Natural killer cell (primary cell): ENCODE results near the gene KIAA0319L. TPM values are rescaled to one million over a fixed set of nuclear protein-coding genes. Genes with fewer than 3 reads are reported as not detected.
"Not testable (repeated sequence)": the region's sequence is repeated elsewhere in the genome, so short reads cannot be mapped to it uniquely, and the experiment has no call there.

Experiments
- ATAC-seq, 3 donors: fragments of 150-1000 bp in 2 of 3; fragments of 200-7000 bp in 1 of 3; cut with Tn5 transposase; 1 replicate in 1 of 3; 2 replicates in 2 of 3; pipeline ENCODE4 v1.10.0; 2021; ENCODE audit warnings: mild to moderate bottlenecking in 2 of 3, moderate library complexity in 2 of 3
- DNase-seq, 2 donors: peaks; one replicate each; pipeline versions ENCODE4 v3.0.0 to v3.0.0-alpha.2; 2013 to 2021; ENCODE audit warnings: mixed read lengths in 1 of 2
- H3K27ac ChIP-seq: one replicate; pipeline ENCODE4 v1.5.1; 2013; ENCODE audit warnings: mild to moderate bottlenecking, low read length
- H3K27me3 ChIP-seq: one replicate; pipeline ENCODE4 v1.6.1; 2013; ENCODE audit warnings: low read length; ENCODE audit not compliant: control insufficient read depth, insufficient read depth
- H3K36me3 ChIP-seq: one replicate; pipeline ENCODE4 v1.6.1; 2013; ENCODE audit warnings: low read length; ENCODE audit not compliant: control insufficient read depth, insufficient read depth
- H3K4me1 ChIP-seq: one replicate; pipeline ENCODE4 v1.6.1; 2013; ENCODE audit warnings: low read length; ENCODE audit not compliant: control insufficient read depth, insufficient read depth
- H3K4me3 ChIP-seq: one replicate; pipeline ENCODE4 v1.5.1; 2013; ENCODE audit warnings: low read length
- H3K9me3 ChIP-seq: one replicate; pipeline ENCODE4 v1.6.1; 2013; ENCODE audit warnings: low read length; ENCODE audit not compliant: control insufficient read depth, insufficient read depth
- H3K27ac Mint-ChIP-seq, 2 donors: one replicate each; pipeline ENCODE4 v1.8.0; 2022; ENCODE audit warnings: mild to moderate bottlenecking in 2 of 2, mixed read lengths in 2 of 2, moderate library complexity in 1 of 2
- H3K27me3 Mint-ChIP-seq, 2 donors: one replicate each; pipeline ENCODE4 v1.8.0; 2022; ENCODE audit warnings: low read depth in 2 of 2, mixed read lengths in 2 of 2
- H3K36me3 Mint-ChIP-seq: one replicate; pipeline ENCODE4 v1.8.0; 2022; ENCODE audit warnings: mixed read lengths
- H3K4me1 Mint-ChIP-seq, 2 donors: one replicate each; pipeline ENCODE4 v1.8.0; 2022; ENCODE audit warnings: mixed read lengths in 2 of 2
- H3K4me3 Mint-ChIP-seq: one replicate; pipeline ENCODE4 v1.8.0; 2022; ENCODE audit warnings: mild to moderate bottlenecking, moderate library complexity, mixed read lengths
- H3K9me3 Mint-ChIP-seq, 2 donors: one replicate each; pipeline ENCODE4 v1.8.0; 2022; ENCODE audit warnings: mixed read lengths in 2 of 2
- CTCF ChIP-seq: fragments of 200-600 bp; IDR thresholded peaks from one replicate; pipeline ENCODE4 v1.8.0; 2022; ENCODE audit warnings: antibody characterized with exemption
- WGBS: methylation state at CpG from one replicate; pipeline ENCODE4 v1.1.7; 2013; ENCODE audit warnings: missing lambda C conversion rate; ENCODE audit not compliant: insufficient coverage; 5-methylcytosine and 5-hydroxymethylcytosine counted together
- intact Hi-C: fragments of 100-400 bp; cut with micrococcal nuclease; formaldehyde crosslinking; loops from one replicate; pipeline ENCODE4 v1.14.2; 2022
- total RNA-seq, 4 donors: library from RNA; stranded (reverse); fragments of 120-200 nt in 1 of 4; gene quantifications; one replicate each; pipeline versions ENCODE4 v1.2.3 to v1.2.4, GENCODE V29; 2013 to 2022

The KIAA0319L gene
- total RNA-seq, 3 donors from 2014 or later (not counting 1 experiment from before 2014, with no cell fraction given), result 51.3 to 75.0 (median 64.8) TPM

DNA sequence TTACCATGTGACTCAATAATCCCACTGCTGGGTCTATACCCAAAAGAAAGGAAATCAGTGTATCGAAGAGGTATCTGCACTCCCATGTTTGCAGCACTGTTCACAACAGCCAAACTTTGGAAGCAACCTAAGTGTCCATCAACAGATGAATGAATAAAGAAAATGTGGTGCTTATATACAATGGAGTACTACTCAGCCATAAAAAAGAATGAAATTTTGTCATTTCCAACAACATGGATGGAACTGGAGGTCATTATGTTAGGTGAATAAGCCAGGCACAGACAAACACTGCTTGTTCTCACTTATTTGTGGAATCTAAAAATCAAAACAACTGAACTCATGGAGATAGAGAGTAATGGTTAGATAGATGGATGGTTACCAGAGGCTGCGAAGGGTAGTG lies 79.3 kb downstream of the KIAA0319L start:
- Histone ChIP-seq H3K4me3 (no peak overlapping the region), H3K36me3 (peaks cover 24% of the 10 kb centered on the region), H3K9me3 (no peaks in the 10 kb centered on the region), H3K4me1 (no peaks in the 10 kb centered on the region), H3K27ac (no peak overlapping the region), H3K27me3 (no peaks in the 10 kb centered on the region)
- DNase-seq (no peak), ATAC-seq (no peak)
- H3K27ac Mint-ChIP-seq, result no peak overlapping the region
- H3K4me1 Mint-ChIP-seq, result no peaks in the 10 kb centered on the region
- TF ChIP-seq CTCF, result no peak
- peaks cover 9% of the 10 kb centered on the region for H3K36me3 Mint-ChIP-seq
- WGBS, result 100% methylated on average over 2 of the region's 2 CpGs
- no peaks in the 10 kb centered on the region for H3K27me3 Mint-ChIP-seq
- intact Hi-C loops, result no loop called here
- no peak overlapping the region for H3K4me3 Mint-ChIP-seq
- no peaks in the 10 kb centered on the region for H3K9me3 Mint-ChIP-seq

- no peaks in the 10 kb centered on the region for H3K27me3 ChIP-seq
- WGBS, result 98% methylated on average over 6 of the region's 6 CpGs
- no peak overlapping the region for H3K4me3 Mint-ChIP-seq
- DNase-seq (no peak), ATAC-seq (no peak)
- intact Hi-C loops, result no loop called here
- no peaks in the 10 kb centered on the region for H3K9me3 Mint-ChIP-seq
- H3K27ac ChIP-seq, result no peak overlapping the region
- H3K27me3 Mint-ChIP-seq, result no peaks in the 10 kb centered on the region
- TF ChIP-seq CTCF, result no peak
- peaks cover 31% of the 10 kb centered on the region for H3K36me3 ChIP-seq
- H3K27ac Mint-ChIP-seq, result no peak overlapping the region
- H3K4me3 ChIP-seq, result no peak overlapping the region
- H3K9me3 ChIP-seq, result no peaks in the 10 kb centered on the region
- H3K36me3 Mint-ChIP-seq, result peaks cover 9% of the 10 kb centered on the region
- no peaks in the 10 kb centered on the region for H3K4me1 ChIP-seq
- no peaks in the 10 kb centered on the region for H3K4me1 Mint-ChIP-seq
Observed at GRCh38 chr1:35475856-35476674, 81.1 kb downstream of the KIAA0319L start.

DNA sequence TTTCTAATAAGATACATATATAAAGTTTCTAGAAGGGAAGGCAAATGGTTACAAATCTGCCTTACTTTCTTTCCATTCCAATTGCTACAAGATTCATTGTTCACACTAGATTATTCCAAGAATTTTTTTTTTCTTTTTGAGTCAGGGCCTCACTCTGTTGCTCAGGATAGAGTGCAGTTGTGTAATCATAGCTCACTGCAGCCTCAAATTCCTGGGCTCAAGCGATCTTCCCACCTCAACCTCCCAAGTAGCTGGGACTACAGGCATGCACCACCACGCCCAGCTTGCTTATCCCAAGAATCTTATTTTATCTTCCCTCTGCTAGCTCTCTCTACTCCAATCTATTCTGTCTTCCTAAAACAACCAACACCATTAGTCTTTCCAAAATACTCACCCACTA lies 81.8 kb downstream of the KIAA0319L start:
- Mint-ChIP-seq H3K9me3 (no peaks in the 10 kb centered on the region), H3K27ac (no peak overlapping the region), H3K36me3 (peaks cover 9% of the 10 kb centered on the region), H3K27me3 (no peaks in the 10 kb centered on the region), H3K4me3 (no peak overlapping the region), H3K4me1 (no peaks in the 10 kb centered on the region)
- DNase-seq (no peak), ATAC-seq (no peak)
- intact Hi-C loops, result no loop called here
- 98% methylated on average over 2 of the region's 2 CpGs for WGBS
- no peaks in the 10 kb centered on the region for H3K27me3 ChIP-seq
- H3K4me1 ChIP-seq, result no peaks in the 10 kb centered on the region
- TF ChIP-seq CTCF, result no peak
- peaks cover 38% of the 10 kb centered on the region for H3K36me3 ChIP-seq
- H3K4me3 ChIP-seq, result no peak overlapping the region
- no peaks in the 10 kb centered on the region for H3K9me3 ChIP-seq
- H3K27ac ChIP-seq, result no peak overlapping the region

DNA sequence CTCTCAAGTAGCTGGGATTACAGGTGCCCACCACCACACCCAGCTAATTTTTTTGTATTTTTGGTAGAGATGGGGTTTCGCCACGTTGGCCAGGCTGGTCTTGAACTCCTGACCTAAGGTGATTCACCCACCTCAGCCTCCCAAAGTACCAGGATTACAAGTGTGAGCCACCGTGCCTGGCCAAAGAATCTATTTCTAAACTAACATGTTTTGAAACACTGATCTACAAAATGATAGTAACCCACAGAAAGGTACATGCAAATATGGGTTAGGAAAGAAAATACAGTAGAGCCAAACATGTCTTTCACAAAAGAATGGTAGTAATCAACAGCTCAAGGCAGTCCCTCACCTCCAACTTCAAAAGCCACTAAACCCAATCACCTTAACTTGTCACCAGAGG lies 84.0 kb downstream of the KIAA0319L start:
- H3K27me3 ChIP-seq, H3K27ac Mint-ChIP-seq, H3K4me1 Mint-ChIP-seq, intact Hi-C loops, H3K9me3 Mint-ChIP-seq, DNase-seq, H3K9me3 ChIP-seq, H3K4me3 Mint-ChIP-seq, ATAC-seq, H3K4me1 ChIP-seq, H3K36me3 Mint-ChIP-seq, H3K4me3 ChIP-seq, H3K27me3 Mint-ChIP-seq, H3K27ac ChIP-seq: not testable (repeated sequence)
- 75% methylated on average over 1 of the region's 3 CpGs for WGBS
- H3K36me3 ChIP-seq, result peaks cover 50% of the 10 kb centered on the region
